GM11168 (cell line): ENCODE data around the gene GPX3.

ENCODE experiments used
- in situ Hi-C: fragments of 300-500 bp; cut with MboI; formaldehyde crosslinking; loops from one replicate; pipeline ENCODE4 v1.12.0; 2022; ENCODE audit warnings: low sequenced_read_pairs; ENCODE audit not compliant: unreplicated experiment

GPX3 gene

DNA sequence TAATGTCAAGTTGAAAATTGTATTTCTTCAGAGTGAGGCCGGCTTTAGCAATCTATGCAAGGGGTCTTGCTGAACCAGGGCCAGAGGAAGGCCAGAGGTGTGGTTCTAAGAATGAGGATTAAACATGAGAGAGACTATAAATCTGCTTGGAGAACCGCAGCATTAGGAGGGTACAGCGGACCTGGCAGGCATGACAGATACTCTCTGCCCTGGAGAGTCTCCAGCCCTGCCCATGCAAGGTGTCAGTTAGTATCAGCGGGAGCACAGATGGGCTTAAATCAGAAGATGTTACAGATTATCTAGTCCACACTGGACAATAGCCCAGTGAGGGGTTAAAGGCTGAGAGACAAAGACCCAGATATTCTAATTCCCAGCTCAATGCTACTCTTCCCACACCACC, 11.5 kb upstream of the GPX3 start:
- in situ Hi-C loops, result no loop called here

DNA sequence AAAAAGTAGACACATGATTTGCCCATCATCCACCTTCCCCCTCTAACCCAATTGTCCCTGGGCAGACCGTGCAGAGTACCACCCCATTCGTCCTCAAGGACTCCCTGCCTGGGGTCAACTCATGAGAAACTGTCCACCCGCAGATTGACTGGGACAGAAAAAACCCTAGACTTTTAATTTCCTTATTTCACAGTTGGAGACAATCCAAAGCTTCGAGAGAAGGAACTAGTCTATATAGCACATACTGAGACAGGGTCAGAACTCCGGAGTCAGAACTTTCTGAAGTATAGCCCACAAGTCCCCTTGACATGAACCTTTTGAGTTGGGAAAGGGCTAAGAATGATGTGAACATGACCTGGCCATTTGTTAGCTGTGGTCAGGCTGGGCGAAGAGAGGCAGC, 7.5 kb upstream of the GPX3 start:
- in situ Hi-C loops, result no loop called here

- in situ Hi-C loops, result no loop called here
These were observed 5.6 kb upstream of the GPX3 start for GRCh38 chr5:151014680-151015343.

DNA sequence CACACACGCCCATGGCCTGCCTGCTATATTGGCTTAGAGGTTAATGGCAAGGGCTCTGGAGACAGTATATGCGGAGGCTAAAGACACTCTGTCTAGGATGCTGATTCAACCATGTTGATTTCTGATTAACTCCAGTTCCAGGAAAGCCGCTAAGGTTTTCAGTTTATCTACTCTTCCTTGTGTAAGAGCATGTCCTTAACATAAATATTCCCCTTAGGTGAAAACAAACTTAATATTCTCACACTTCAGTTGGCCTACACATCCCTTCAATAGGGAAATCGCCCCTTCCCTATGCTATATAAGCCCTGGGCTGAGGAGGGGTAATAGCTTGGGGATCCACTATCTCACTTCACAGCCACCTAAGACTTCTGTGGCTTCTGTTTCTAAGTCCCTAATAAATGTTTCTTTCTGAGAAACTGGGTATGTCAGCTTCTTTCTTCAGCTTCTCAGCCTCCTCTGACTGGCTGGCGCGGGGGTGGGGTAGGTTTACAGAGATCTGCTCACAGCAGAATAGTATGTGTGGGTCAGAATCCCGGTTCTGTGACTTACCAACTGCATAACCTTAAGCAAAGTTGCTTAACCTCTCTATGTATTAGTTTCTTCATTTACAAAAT, 4.3 kb upstream of the GPX3 start:
- in situ Hi-C loops, result no loop called here

DNA sequence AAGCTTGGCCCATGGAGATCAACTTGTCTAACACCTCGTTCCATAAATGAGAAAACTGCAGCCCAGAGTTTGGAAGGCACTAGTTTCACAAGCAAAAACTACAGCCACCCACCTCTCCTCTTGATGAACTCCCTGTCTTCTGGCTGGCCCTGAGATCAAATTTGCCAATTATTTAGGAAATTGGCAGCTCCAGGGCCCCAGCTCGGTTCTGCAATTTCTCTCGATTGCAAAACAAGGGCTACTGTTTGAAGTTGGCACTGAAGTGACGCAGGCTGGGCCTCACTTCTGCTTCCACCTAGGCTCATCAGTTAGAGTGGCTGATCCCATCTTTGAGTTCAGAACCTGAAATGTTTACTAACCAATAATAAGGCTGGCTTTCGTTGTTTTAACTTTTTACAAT, 3.7 kb upstream of the GPX3 start:
- in situ Hi-C loops, result no loop called here

DNA sequence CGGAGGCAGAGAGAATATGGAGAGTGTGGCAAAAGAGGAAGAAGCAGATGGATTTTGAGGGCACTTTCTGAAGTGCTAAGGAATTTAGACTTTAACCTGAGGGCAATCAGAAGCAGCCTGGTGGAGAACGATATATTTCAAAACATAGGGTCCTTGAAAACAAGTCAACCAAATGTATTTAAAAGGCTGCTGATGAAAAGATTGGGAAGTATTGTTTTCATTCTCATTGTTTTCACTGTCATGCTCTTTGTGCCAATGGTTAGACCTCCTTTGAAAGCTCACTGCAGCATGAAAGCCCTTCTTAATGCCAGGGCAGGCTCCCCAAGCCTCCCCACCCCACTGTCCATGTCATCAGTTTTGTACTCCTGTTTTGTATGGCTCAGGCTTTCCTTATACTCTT, 2.5 kb upstream of the GPX3 start:
- in situ Hi-C loops, result no loop called here

GRCh38 chr5:151018846-151019245, 1.5 kb upstream of the GPX3 start:
- in situ Hi-C loops, result no loop called here

DNA sequence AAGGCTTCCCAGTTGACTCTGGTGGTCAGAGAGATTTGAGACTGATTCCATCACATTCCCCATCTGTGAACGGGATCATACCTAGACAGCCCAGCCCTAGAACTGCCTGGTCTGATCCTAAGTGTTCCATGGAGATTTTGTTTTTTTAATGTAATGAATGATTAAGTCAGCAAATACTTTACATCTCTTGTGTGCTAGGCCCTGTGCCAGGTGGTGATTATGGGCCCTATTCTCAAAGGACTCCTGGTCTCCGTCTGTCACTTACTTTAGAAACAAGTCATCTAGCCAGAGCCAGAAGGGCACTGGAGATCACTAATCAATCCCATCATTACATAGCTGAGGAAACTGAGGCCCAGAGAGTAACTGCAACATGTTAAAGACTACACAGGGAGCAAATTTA, 1.1 kb upstream of the GPX3 start:
- in situ Hi-C loops, result no loop called here

- in situ Hi-C loops, result no loop called here
These were observed 1.4 kb downstream of the GPX3 start for GRCh38 chr5:151021746-151022145.

GRCh38 chr5:151022511-151023018, 2.2 kb downstream of the GPX3 start:
- in situ Hi-C loops, result no loop called here

DNA sequence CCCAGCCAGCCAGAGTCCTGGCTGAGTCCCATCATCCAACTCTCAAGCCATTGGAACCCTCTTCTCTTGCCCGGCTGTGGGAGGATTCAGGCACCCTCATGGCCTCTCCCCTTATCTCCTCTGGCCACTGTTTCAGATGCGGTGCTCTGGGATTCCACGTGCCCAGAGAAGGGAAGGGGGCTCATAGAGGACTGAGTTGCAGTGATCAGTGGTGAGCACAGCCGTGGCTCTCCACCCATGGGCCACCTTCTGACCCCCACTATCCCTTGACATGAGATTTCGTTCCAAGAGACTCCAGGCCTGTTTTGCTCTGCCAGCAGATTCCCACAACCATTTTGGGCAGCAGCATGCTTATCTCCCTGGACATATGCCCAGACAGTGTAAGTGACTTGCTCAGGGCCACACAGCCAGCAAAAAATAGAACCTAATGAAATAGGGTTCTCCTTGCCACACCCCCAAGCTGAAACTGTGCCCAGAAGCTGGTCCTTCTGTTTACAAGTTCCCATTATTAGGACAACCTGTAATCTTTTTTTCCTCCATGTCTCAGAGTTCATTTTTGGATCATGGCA, 2.7 kb downstream of the GPX3 start:
- in situ Hi-C loops, result no loop called here

- in situ Hi-C loops, result no loop called here
These were observed 3.3 kb downstream of the GPX3 start for GRCh38 chr5:151023651-151024050.

- in situ Hi-C loops, result no loop called here
These were observed 4.3 kb downstream of the GPX3 start for GRCh38 chr5:151024440-151025249.

GRCh38 chr5:151025250-151025606, 4.8 kb downstream of the GPX3 start:
- in situ Hi-C loops, result no loop called here

- in situ Hi-C loops, result no loop called here
These were observed 5.7 kb downstream of the GPX3 start for GRCh38 chr5:151026088-151026487.

DNA sequence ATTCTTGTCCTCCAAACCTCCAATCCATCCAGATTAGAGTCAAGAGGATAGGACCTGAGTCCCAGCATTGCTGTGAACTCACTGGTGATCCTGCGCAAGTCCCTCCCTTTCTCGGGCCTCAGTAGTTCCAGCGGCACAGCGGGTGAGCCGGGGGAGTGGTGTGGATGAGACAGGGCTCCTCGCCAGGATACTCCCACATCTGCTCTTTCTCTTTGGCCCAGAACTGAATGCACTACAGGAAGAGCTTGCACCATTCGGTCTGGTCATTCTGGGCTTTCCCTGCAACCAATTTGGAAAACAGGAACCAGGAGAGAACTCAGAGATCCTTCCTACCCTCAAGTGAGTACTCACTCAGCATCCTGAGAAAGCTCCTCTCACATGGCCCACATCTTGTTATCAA, 6.3 kb downstream of the GPX3 start:
- in situ Hi-C loops, result no loop called here

- in situ Hi-C loops, result no loop called here
These were observed 7.6 kb downstream of the GPX3 start for GRCh38 chr5:151027961-151028479.

DNA sequence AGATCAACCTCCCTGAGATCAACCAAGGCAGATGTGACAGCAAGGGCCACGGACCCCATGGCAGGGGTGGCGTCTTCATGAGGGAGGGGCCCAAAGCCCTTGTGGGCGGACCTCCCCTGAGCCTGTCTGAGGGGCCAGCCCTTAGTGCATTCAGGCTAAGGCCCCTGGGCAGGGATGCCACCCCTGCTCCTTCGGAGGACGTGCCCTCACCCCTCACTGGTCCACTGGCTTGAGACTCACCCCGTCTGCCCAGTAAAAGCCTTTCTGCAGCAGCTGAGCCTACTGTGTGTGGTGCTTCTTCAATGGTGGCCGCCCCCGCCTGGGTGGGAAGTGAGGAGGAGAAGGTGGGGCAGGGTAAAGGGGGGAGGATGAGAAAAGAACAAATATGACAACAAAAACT, 8.3 kb downstream of the GPX3 start:
- in situ Hi-C loops, result no loop called here

DNA sequence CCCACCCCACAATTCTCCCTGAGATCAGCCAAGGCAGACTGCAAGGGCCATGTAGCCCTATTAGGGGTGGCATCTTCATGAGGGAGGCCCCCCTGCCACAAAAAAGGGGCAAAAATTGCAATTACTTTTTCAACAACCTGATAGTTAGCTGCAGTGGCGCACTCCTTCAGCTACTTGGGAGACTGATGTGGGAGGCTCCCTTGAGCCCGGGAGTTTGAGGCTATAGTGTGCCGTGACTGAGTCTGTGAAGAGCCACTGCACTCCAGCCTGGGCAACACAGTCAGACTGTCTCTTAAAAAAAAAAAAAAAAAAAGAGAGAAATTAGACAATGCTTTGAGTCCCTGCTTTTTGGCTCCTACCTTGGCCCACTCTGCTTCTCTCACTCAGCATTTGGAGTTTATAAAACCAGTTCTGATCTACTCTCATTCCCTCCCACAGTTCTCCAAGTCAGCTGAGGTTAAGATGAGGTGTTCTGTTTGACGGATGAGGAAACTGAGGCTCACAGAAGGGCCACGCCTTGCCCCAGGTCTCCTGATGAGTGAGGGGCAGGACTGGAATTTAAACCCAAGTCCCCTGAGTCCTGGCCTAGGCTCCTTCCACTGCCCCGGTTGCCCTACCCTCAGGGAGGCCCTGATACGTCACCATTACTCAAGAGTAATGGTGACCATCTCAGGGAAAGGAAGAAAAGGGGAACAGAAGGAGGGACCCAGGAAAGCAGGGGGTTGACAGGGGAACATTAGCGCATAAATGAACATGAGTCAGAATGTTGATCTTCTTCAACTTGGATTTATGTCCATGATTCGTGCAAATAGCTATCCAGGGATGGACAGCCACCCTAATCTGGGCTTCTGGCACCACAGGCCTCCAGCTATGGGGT, 9.0 kb downstream of the GPX3 start:
- in situ Hi-C loops, result no loop called here

DNA sequence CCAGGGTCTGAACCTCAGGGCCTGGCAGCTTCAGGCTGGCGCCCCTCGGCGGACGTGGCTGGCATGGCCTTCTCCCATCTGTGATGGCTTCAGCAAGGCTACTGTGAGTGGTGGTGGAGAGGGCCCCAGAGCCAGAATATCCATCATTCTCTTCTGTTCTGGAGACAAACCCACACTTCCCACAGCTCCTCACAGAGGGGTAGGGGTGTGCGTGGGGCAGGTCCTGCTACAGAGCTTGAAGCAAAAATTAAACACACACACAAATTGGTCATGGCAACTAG, 9.6 kb downstream of the GPX3 start:
- in situ Hi-C loops, result no loop called here
